GM18508 (cell line): ENCODE results near the gene KLHL36.

Experiments
- ATAC-seq: cut with Tn5 transposase; IDR thresholded peaks from one replicate; pipeline ENCODE4 v1.9.1; 2021; ENCODE audit warnings: moderate number of reproducible peaks; ENCODE audit not compliant: insufficient read depth, unreplicated experiment

The KLHL36 gene

DNA sequence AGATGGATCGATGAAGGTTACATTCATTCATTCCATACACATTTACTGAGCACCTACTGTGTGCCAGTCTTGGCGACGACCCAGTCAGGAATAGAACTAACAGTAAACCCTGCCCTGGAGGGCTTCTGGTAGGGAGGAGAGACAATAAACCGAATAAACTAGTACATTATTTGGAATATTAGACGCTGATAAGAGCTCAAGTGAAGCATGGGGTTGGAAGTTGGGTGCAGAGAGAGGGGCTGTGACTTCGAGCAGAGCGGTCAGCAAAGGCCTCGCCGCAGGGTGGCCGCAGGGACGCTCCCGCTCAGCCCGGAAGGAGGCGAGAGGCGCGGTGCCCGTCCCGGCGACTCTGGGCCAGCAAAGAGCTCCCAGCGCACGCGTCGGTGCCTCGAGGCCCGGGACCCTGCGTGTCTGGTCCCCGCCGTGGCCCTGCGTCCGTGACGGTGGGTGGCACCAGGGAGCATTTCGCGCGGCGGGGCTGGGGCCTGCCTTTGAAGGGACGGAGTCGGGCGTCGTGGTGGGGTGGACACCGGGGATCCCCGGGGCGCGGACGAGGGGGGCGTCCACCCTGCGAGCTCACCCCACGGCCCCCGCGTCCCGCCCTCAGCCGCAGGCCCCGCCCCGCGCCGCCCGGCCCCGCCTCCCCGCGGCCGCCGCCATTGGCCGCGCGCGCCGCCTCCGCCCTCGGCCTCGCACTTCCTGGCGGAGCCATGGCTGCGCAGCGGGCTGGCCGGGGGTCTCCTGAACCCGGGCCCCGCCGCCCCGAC, at the start of gene KLHL36:
Gene KLHL36, plus strand, starts transcription at position 684 of the 767 bp plus-strand sequence. CDS start 2,357 bp downstream, outside the sequence.
- no peak for ATAC-seq

- ATAC-seq: no peak
These were observed 48.6 kb upstream of the KLHL36 start for GRCh38 chr16:84599521-84600202.

- ATAC-seq: peak; percentile 55
These were observed 47.7 kb upstream of the KLHL36 start for GRCh38 chr16:84600343-84601229.

DNA sequence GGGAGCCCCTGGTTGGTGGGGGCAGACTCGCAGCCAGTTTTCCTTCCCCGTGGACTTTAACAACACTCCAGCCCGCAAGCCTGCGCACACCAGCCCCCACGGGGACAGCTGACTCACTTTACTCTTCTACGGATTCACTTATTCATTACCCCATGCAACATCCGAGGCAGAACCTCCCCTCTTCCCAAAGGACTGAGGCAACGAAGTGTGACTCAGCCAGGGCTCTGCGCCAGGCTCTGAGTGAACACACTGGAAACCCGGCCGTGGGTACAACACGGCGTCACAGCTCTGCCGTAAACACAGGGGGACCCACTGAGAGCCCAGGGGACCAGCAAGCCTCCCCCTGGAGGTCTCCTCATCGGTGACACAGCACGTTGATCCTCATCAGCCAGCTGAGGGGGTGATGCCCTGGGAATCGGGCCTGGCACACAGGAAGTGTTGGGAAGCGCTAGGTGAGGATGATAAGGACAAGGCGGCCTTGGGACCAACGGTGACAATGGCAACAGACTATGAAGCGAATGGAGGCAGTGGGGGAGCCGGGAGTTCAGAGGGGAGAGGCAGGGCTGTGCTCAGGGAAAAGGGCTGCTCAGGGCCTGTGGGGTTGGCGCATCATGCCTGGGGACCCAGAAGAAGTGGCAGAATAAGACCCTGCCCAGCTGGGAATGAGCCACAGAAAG, 45.0 kb upstream of the KLHL36 start:
- ATAC-seq: no peak

DNA sequence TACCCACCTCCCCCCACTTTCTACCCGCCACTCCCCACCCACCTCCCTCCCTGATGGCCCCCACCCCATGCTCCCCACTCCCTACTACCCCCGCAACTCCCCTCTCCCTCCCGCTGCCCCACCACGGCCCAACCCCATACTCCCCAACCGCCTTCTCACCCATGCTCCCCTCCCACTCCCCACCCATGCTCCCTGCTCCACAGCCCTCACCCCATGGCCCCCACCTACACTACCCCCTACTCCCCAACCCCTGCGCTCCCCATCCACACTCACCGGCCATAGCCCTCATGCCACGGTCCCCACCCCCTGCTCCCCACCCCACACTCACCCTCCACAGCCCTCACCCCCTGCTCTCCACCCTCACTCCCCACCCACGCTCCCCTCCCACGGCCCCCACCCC, 44.4 kb upstream of the KLHL36 start:
- no peak for ATAC-seq

- ATAC-seq: no peak
These were observed 43.8 kb upstream of the KLHL36 start for GRCh38 chr16:84604477-84605013.

GRCh38 chr16:84605339-84605848, 42.9 kb upstream of the KLHL36 start:
- ATAC-seq: no peak

- no peak for ATAC-seq
These were observed 42.0 kb upstream of the KLHL36 start for GRCh38 chr16:84606081-84606875.

- ATAC-seq: no peak
These were observed 41.2 kb upstream of the KLHL36 start for GRCh38 chr16:84607061-84607460.

- no peak for ATAC-seq
These were observed 40.6 kb upstream of the KLHL36 start for GRCh38 chr16:84607694-84608093.

DNA sequence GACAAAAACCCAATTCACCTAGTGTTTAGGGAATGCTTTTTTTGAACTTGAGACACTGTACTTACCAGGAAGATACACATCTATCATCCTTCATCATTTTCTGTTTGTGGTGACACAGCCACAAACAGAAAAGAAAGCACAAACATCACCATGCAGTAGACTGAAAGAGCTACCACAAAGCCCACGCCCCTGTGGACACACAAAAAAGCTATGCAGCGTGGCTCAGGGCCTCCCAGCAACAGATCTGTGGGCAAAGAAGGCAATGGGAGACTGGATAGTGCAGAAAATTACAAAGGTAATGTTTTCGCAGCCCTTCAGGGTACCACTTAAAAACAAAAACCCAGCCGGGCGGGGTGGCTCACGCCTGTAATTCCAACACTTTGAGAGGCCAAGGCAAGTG, 40.0 kb upstream of the KLHL36 start:
- no peak for ATAC-seq

DNA sequence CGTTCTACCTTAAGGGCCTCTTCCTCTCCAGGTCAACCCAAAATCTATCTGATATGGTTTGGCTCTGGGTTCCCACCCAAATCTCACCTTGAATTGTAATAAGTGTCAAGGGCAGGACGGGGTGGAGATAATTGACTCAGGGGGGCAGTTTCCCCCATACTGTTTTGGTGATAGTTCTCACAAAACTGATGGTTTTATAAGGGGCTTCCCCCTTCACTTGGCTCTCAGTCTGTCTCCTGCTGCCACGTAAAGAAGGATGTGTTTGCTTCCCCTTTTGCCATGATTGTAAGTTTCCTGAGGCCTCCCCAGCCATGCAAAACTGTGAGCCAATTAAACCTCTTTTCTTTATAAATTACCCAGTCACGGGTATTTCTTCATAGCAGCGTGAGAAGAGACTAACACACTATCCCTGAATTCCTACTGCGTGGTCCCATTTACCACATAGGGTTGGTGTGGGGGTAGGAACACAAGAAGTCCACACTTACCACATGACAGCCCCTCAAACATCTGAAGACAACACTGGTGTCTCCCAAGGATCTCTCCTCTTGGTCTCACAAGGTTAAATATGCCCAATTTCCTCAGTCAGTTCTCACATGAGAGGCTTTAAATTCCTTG, 38.6 kb upstream of the KLHL36 start:
- ATAC-seq: no peak

- no peak for ATAC-seq
These were observed 37.9 kb upstream of the KLHL36 start for GRCh38 chr16:84610376-84610775.

DNA sequence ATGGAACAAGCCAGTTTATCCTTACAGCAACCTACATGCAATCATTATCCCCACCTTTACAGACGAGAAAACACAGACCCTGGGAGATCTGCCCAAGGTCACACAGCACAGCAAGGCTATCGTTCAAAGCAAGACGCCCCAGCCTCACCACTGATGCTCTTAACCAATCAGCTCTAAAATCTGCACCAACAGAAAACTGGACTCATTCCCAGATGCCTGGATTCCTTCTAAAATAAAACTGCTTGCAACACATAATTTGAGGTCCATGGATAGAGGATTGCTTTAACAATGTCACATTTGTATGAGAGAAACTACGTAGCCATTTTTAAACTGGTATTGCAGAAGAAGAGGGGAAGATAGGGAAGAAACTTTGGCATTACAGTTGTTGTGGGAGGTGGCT, 37.3 kb upstream of the KLHL36 start:
- no peak for ATAC-seq

DNA sequence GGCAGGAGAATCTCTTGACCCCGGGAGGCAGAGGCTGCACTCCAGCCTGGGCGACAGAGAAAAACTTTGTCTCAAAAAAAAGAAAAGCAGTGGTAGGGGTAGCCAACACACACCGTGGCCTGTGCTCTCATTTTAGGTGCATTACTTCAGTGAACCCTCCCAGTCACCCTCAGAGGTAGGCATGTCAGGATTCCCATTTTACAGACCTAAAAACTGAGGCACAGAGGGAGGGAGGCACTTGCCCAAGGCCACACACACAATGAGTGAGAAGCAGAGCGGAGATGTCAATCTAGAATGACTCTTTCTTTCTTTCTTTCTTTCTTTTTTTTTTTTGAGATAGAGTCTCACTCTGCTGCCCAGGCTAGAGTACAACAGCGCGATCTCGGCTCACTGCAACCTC, 35.6 kb upstream of the KLHL36 start:
- no peak for ATAC-seq

DNA sequence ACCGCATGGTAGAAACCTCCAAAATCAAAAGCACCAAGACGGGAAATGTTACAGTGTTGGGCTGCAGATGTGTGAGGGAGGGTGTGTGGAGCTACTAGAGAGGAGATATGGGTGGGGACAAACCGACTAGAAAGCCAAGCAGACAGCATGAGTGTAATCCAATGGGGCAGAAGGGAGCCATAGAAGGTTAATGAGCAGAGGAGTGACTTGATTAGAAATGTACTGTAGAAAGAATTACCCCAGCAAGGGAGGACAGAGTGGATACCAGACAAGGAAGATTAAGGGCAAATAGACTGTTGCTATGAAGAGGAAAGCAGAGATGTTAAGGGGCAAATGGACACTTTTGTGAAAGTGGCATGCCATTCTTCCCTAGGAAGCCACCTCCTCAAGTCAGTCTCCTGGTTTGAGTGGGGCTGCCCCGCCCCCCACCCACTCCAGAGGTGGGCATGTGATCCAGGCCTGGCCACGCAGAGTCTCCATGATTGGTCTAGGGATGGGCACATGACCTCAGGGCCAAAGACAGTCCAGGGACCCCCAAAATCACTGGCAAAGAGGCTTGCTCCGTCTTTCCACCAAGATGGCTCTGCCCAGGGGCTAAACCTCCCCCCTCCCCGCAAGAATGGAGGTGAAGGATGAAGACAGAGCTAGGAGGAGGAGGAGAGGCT, 34.8 kb upstream of the KLHL36 start:
- no peak for ATAC-seq

DNA sequence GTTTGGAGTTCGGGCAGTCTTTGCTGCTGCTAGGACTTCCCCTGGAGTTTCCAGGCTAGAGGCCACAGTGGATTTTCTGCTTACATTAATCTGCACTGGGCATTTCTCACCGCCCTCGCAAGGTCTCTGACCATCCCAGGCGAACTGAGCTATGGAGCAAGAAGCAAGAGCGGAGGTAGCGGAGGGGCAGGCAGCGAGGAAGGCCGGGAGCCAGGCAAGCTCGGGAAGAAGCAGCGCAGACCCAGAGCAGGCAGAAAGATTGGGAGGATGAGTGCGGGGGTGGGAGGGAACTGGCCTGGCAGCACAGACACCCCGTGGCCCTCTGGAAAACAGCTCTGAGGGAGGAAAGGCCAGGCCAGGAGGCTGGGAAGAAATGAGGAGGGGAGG, 34.2 kb upstream of the KLHL36 start:
- no peak for ATAC-seq

DNA sequence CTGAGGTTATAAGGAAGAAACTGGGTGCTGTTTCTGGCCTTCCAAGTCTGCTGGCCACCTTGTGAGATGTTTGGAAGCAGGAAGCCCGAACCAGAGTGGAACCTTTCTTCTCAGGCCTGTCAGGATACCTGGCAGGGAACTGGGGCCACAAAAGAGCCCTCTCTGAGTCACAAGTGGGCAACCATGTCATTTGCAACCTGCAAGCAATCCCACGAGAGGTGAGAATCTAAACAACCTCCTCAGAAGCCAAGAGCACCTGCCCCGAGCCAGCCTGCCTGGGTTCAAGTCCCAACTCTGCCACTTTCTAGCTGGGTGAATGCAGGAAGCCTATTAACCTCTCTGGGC, 33.7 kb upstream of the KLHL36 start:
- no peak for ATAC-seq
